ENCODE results near the gene CACNB3. TPM values are rescaled to one million over a fixed set of nuclear protein-coding genes. Genes with fewer than 3 reads are reported as not detected.
"Not testable (repeated sequence)": the region's sequence is repeated elsewhere in the genome, so short reads cannot be mapped to it uniquely, and the experiment has no call there.

The CACNB3 gene
- total and polyA plus RNA-seq, 2 of the 8 experiments (the other 6 are each of a cell fraction or from before 2014, with no cell fraction given), result 12.5 to 16.0 TPM

DNA sequence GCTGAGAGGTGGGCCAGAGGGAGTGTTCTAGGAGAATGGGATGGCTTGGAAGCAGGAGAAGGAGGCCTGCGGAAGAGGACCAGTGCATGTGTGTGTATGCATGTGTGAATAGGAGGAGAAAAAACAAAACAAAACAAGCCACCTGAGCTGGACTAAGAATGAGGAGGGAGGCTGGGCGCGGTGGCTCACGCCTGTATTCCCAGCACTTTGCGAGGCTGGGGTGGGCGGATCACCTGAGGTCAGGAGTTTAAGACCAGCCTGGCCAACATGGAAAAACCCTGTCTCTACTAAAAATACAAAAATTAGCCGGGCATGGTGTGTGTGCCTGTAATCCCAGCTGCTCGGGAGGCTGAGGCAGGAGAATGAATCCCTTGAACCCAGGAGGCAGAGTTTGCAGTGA lies 55.2 kb downstream of the CACNB3 start:
- not testable (repeated sequence) for H3K79me2 ChIP-seq (ENCODE audit: control insufficient read depth in 1 of 2, insufficient read depth in 2 of 2, low read length in 2 of 2); H2AK5ac ChIP-seq (ENCODE audit: low read depth, low read length); H4K20me1 ChIP-seq (replicated peaks in 1 of 2; ENCODE audit: control insufficient read depth in 1 of 2, insufficient read depth in 2 of 2, low read length in 2 of 2); H3K9ac ChIP-seq (replicated peaks in 1 of 4; ENCODE audit: extremely low read depth in 1 of 4, low read depth in 3 of 4, low read length in 3 of 4); H2AFZ ChIP-seq (ENCODE audit: low read length); H3K23me2 ChIP-seq (ENCODE audit: low read depth, low read length); H3K14ac ChIP-seq (ENCODE audit: insufficient read length); H3K4me1 ChIP-seq (replicated peaks in 1 of 4; ENCODE audit: control insufficient read depth in 3 of 4, insufficient read depth in 4 of 4, low read length in 3 of 4); DNase-seq (ENCODE audit: low read depth in 1 of 2, low spot score in 2 of 2); H3K4me2 ChIP-seq (ENCODE audit: insufficient read depth in 1 of 2, low read depth in 2 of 2, low read length in 2 of 2); H3K27ac ChIP-seq (ENCODE audit: low read depth, low read length); H3K9me3 ChIP-seq (ENCODE audit: insufficient read depth in 2 of 2, low read depth in 1 of 2, low read length in 1 of 2); H3K27me3 ChIP-seq (replicated peaks in 1 of 4; ENCODE audit: control insufficient read depth in 3 of 4, extremely low read depth in 1 of 4, insufficient read depth in 3 of 4, low read length in 3 of 4); FAIRE-seq; H3K23ac ChIP-seq (ENCODE audit: insufficient read length); H3K36me3 ChIP-seq (ENCODE audit: control insufficient read depth in 2 of 4, insufficient read depth in 4 of 4, low read length in 3 of 4); H3K56ac ChIP-seq (replicated peaks; ENCODE audit: insufficient read length, low read depth, low read length); H3K4me3 ChIP-seq (ENCODE audit: extremely low read depth in 1 of 4, insufficient read depth in 2 of 4, low read depth in 3 of 4, low read length in 4 of 4); H3K4ac ChIP-seq (replicated peaks; ENCODE audit: insufficient read length, low read depth, low read length); H3K18ac ChIP-seq (ENCODE audit: extremely low read depth, low read length); H2BK12ac ChIP-seq (ENCODE audit: low read depth, low read length); H2BK120ac ChIP-seq (replicated peaks; ENCODE audit: low read depth, low read length); H3K79me1 ChIP-seq (ENCODE audit: low read depth, low read length); H2BK15ac ChIP-seq (ENCODE audit: low read length); H4K91ac ChIP-seq (replicated peaks; ENCODE audit: insufficient read length, low read length); H2BK5ac ChIP-seq (ENCODE audit: low read depth, low read length); H2BK20ac ChIP-seq (ENCODE audit: low read length); H4K8ac ChIP-seq (ENCODE audit: extremely low read depth, insufficient read depth, low read length); H4K5ac ChIP-seq (ENCODE audit: insufficient read length, low read depth, low read length)
- ChIA-PET POLR2A (ENCODE audit: partially characterized antibody) (interaction anchor here (2.5 to 23.7 kb wide), 2 partner anchors 9 to 13 kb away, joined by 13 to 651 read pairs; partner anchors contain the start of genes DDX23 and RND1), CTCF (ENCODE audit: partially characterized antibody) (interaction anchor here (1.2 to 26.4 kb wide), 8 partner anchors 9 to 121 kb away, joined by 4 to 678 read pairs (median 4); partner anchors contain the start of genes DDX23, RND1 and WNT1)
- WGBS, 2 experiments (ENCODE audit: extremely low coverage in 1 of 2, insufficient coverage in 1 of 2, insufficient read length in 1 of 2, insufficient replicate concordance in 2 of 2, low coverage in 1 of 2, low lambda C conversion rate in 2 of 2, missing lambda C conversion rate in 1 of 2), result 89% methylated on average over 8 of the region's 8 CpGs; no CpG with 5 or more reads in 1 of the 2 experiments

All from H1 (cell line).